Measurements from ENCODE around the gene GDPD4. TPM values are rescaled to one million over a fixed set of nuclear protein-coding genes. Genes with fewer than 3 reads are reported as not detected.

GDPD4 gene
- total and polyA plus RNA-seq, 10 of the 15 experiments (the other 5 are each of a cell fraction or from before 2014, with no cell fraction given), result 0.23 TPM; not detected in 9

DNA sequence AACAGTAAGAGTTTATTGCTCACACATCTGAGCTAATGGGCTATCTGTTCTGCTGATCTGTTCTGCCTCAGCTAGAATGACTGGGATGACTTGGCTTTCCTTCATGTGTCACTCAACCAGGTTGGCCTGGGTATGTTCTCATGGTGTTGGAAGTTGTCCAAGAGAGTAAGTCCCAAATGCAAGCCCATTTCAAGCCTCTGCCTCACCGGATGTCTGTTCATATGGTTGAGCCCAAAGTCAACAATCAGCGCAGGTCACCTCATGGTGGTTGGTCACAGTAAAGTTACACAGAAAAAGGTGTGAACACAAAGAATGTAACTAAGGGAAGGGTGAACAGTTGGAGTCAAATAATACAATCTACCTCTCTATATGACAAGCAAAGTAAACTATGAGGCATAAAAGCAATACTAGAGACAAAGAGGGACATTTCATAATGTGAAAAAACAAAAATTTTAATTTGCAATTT, 1.9 kb downstream of the GDPD4 start:
- SMC1A ChIA-PET (ENCODE audit: uncharacterized antibody, unreplicated experiment), result no interaction called here
- no peak for ATAC-seq
- H4K20me1 ChIP-seq (ENCODE audit: control insufficient read depth, insufficient read depth), result no peaks in the 10 kb centered on the region
- no peaks in the 10 kb centered on the region for H3K4me1 ChIP-seq (ENCODE audit: control insufficient read depth, insufficient read depth, low read length)
- H2AFZ ChIP-seq (ENCODE audit: control insufficient read depth, low read depth, low read length), result no peak overlapping the region
- POLR2A ChIA-PET, result no interaction called here
- RAD21 ChIA-PET (ENCODE audit: unreplicated experiment), result no interaction called here
- H3K27me3 ChIP-seq (replicated peaks in 1 of 2; ENCODE audit: control insufficient read depth in 2 of 2, insufficient read depth in 2 of 2, low read length in 1 of 2), result no peaks in the 10 kb centered on the region
- H3K79me2 ChIP-seq (ENCODE audit: control insufficient read depth, insufficient read depth, low read length), result no peaks in the 10 kb centered on the region
- intact Hi-C loops (cut with micrococcal nuclease; ENCODE audit: unreplicated experiment) (no loop called here), in situ Hi-C loops (cut with MboI) (no loop called here)
- FAIRE-seq, result no peak
- H3K4me2 ChIP-seq (ENCODE audit: control insufficient read depth, insufficient read depth), result no peak overlapping the region
- no peak overlapping the region for H3K27ac ChIP-seq (ENCODE audit: control insufficient read depth, insufficient read depth)
- CTCF ChIA-PET, result no interaction called here
- BruUV-seq (replicated peaks), result no TSS peak
- no peak for TF ChIP-seq SUZ12 (IDR thresholded peaks at IDR 0.05; ENCODE audit: unreplicated experiment)
- no peak for TF ChIP-seq IKZF2 (IDR thresholded peaks at IDR 0.05)
- TF ChIP-seq IKZF1 (conservative IDR thresholded peaks at IDR 0.05), result no peak
- TF ChIP-seq, protein P1, sequence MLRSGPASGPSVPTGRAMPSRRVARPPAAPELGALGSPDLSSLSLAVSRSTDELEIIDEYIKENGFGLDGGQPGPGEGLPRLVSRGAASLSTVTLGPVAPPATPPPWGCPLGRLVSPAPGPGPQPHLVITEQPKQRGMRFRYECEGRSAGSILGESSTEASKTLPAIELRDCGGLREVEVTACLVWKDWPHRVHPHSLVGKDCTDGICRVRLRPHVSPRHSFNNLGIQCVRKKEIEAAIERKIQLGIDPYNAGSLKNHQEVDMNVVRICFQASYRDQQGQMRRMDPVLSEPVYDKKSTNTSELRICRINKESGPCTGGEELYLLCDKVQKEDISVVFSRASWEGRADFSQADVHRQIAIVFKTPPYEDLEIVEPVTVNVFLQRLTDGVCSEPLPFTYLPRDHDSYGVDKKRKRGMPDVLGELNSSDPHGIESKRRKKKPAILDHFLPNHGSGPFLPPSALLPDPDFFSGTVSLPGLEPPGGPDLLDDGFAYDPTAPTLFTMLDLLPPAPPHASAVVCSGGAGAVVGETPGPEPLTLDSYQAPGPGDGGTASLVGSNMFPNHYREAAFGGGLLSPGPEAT (IDR thresholded peaks at IDR 0.05; ENCODE audit: low read depth), result no peak
- no peak for TF ChIP-seq FOXK2 (IDR thresholded peaks at IDR 0.05)
- TF ChIP-seq HDAC6 (IDR thresholded peaks at IDR 0.05; ENCODE audit: unreplicated experiment), result no peak
- TF ChIP-seq POLR2AphosphoS2 (IDR thresholded peaks at IDR 0.05; ENCODE audit: low read depth, low read length), result no peak
- no peak for TF ChIP-seq KLF5 (IDR thresholded peaks at IDR 0.05; ENCODE audit: partially characterized antibody)
- no peak for TF ChIP-seq NRF1 (conservative IDR thresholded peaks at IDR 0.05; ENCODE audit: low read depth, low read length)
- TF ChIP-seq, protein P2, sequence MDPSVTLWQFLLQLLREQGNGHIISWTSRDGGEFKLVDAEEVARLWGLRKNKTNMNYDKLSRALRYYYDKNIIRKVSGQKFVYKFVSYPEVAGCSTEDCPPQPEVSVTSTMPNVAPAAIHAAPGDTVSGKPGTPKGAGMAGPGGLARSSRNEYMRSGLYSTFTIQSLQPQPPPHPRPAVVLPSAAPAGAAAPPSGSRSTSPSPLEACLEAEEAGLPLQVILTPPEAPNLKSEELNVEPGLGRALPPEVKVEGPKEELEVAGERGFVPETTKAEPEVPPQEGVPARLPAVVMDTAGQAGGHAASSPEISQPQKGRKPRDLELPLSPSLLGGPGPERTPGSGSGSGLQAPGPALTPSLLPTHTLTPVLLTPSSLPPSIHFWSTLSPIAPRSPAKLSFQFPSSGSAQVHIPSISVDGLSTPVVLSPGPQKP (IDR thresholded peaks at IDR 0.05; ENCODE audit: low read depth, low read length), result no peak
- no peak for TF ChIP-seq MYB (IDR thresholded peaks at IDR 0.05; ENCODE audit: borderline replicate concordance, low read depth, low read length)
- TF ChIP-seq HDGF (IDR thresholded peaks at IDR 0.05), result no peak
- no peak for TF ChIP-seq BCL11A (IDR thresholded peaks at IDR 0.05; ENCODE audit: low read depth, low read length)
- TF ChIP-seq RAD21 (IDR thresholded peaks at IDR 0.05; ENCODE audit: insufficient read depth, low read depth, low read length), result no peak
- no peak for TF ChIP-seq SMC3 (IDR thresholded peaks at IDR 0.05; ENCODE audit: borderline replicate concordance, low read length)
- TF ChIP-seq, protein P3, sequence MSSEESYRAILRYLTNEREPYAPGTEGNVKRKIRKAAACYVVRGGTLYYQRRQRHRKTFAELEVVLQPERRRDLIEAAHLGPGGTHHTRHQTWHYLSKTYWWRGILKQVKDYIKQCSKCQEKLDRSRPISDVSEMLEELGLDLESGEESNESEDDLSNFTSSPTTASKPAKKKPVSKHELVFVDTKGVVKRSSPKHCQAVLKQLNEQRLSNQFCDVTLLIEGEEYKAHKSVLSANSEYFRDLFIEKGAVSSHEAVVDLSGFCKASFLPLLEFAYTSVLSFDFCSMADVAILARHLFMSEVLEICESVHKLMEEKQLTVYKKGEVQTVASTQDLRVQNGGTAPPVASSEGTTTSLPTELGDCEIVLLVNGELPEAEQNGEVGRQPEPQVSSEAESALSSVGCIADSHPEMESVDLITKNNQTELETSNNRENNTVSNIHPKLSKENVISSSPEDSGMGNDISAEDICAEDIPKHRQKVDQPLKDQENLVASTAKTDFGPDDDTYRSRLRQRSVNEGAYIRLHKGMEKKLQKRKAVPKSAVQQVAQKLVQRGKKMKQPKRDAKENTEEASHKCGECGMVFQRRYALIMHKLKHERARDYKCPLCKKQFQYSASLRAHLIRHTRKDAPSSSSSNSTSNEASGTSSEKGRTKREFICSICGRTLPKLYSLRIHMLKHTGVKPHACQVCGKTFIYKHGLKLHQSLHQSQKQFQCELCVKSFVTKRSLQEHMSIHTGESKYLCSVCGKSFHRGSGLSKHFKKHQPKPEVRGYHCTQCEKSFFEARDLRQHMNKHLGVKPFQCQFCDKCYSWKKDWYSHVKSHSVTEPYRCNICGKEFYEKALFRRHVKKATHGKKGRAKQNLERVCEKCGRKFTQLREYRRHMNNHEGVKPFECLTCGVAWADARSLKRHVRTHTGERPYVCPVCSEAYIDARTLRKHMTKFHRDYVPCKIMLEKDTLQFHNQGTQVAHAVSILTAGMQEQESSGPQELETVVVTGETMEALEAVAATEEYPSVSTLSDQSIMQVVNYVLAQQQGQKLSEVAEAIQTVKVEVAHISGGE (CRISPR knock-in tag; IDR thresholded peaks at IDR 0.05), result no peak
- TF ChIP-seq, protein P4, sequence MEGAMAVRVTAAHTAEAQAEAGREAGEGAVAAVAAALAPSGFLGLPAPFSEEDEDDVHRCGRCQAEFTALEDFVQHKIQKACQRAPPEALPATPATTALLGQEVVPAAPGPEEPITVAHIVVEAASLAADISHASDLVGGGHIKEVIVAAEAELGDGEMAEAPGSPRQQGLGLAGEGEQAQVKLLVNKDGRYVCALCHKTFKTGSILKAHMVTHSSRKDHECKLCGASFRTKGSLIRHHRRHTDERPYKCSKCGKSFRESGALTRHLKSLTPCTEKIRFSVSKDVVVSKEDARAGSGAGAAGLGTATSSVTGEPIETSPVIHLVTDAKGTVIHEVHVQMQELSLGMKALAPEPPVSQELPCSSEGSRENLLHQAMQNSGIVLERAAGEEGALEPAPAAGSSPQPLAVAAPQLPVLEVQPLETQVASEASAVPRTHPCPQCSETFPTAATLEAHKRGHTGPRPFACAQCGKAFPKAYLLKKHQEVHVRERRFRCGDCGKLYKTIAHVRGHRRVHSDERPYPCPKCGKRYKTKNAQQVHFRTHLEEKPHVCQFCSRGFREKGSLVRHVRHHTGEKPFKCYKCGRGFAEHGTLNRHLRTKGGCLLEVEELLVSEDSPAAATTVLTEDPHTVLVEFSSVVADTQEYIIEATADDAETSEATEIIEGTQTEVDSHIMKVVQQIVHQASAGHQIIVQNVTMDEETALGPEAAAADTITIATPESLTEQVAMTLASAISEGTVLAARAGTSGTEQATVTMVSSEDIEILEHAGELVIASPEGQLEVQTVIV (IDR thresholded peaks at IDR 0.05; ENCODE audit: borderline replicate concordance, partially characterized antibody), result no peak
- TF ChIP-seq FOXM1 (IDR thresholded peaks at IDR 0.05; ENCODE audit: low read depth, low read length), result no peak
- H3K4me3 ChIP-seq, result no peak overlapping the region
- H3K9me3 ChIP-seq (replicated peaks; ENCODE audit: control insufficient read depth, insufficient read depth, low read length), result no peaks in the 10 kb centered on the region
- DNase-seq (ENCODE audit: low read depth, low spot score), result no peak
- 54% methylated on average over 2 of the region's 2 CpGs for WGBS (ENCODE audit: insufficient coverage, insufficient replicate concordance, low lambda C conversion rate, missing lambda C conversion rate)
- no peaks in the 10 kb centered on the region for H3K36me3 ChIP-seq (ENCODE audit: control insufficient read depth in 2 of 2, insufficient read depth in 2 of 2, low read length in 1 of 2)
- H3K9ac ChIP-seq (ENCODE audit: control insufficient read depth, insufficient read depth, low read length), result no peak overlapping the region

All from GM12878 (cell line).